HG02571 (cell line): Measurements from ENCODE around the gene GREM1.

Source experiments
- ATAC-seq: cut with Tn5 transposase; IDR thresholded peaks from one replicate; pipeline ENCODE4 v1.9.1; 2021; ENCODE audit warnings: mild to moderate bottlenecking, moderate library complexity; ENCODE audit not compliant: unreplicated experiment

Gene GREM1

GRCh38 chr15:32717426-32718226, at the start of gene GREM1:
Gene GREM1 (plus strand): TSS chr15:32718004. CDS start chr15:32730691, 12,687 bp downstream.
- no peak for ATAC-seq

- no peak for ATAC-seq
These were observed 48.9 kb upstream of the GREM1 start for GRCh38 chr15:32668942-32669341.

GRCh38 chr15:32669896-32670611, 47.8 kb upstream of the GREM1 start:
- no peak for ATAC-seq

DNA sequence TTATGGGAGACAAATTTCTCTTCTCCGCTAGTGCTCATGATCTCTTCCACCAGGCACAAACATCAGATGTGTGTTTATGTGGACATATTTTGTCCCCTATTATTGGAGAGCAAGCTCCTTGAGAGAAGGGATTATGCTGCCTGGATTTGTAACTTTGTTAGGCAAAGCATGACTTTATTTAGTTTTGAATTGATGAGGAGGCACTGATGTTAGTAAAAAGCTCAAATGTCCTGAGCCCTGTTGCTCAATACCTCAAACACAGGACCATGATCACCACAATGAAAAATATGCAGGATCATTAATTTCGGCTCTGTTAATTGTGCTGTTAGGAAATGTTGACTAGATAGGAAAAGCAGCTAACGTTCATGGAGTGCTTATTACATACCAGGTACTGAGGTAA, 47.2 kb upstream of the GREM1 start:
- no peak for ATAC-seq

GRCh38 chr15:32671339-32672325, 46.2 kb upstream of the GREM1 start:
- no peak for ATAC-seq

DNA sequence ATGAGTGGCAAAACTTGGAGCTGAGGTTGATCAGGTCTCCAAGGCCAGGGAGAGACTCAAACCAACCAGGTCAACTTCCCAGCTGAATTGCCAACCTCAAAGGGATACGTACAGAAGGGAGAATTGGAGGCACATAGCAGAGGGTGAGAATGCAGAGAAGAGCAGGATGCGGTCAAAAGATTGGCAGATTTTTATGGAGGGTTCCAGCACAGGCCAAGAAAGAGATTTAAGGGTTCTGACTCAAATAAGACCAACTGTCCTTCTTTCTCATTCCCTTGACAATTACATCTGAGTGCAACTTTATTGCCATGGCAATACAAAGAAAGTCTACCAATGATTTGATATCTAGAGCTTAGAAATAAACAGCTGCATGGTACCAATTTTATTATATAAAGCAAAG, 43.1 kb upstream of the GREM1 start:
- ATAC-seq, result no peak

DNA sequence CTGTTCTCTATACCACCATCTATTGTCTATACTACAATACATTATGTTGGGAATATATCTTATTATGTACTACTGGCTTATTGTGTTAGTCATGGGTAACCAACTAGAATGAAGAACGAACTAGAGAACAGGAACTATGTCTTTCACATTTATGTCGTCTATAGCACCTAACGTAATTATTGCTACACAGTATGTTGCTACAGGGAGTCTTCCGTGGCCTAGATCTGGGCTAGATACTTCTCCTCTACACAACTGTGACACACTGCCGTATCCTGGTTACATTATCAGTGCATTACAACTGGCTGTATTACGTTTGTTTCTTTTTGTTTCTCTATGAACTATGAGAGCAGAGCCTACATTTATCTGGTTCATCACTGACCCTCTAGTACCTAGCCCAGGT, 42.3 kb upstream of the GREM1 start:
- no peak for ATAC-seq

DNA sequence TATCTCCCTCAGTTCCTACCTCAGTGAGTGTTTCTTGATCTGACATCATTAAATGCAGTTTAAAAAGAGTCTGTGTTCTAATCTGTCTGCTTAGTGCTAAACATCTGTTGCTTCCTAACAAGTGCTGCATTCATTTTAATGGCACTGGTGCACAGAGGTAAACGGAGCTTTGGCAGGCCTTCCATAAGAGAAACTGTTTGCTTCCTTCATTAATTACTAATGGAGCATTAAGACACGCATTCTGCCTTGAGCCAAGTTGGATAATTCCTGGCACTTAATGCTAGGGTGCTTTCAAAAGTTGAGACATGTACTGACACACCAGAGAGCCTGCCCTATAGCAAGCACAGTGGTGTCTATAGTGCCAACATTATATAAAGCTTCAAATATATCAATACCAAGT, 41.6 kb upstream of the GREM1 start:
- ATAC-seq, result no peak

GRCh38 chr15:32677238-32677750, 40.5 kb upstream of the GREM1 start:
- ATAC-seq, result no peak

DNA sequence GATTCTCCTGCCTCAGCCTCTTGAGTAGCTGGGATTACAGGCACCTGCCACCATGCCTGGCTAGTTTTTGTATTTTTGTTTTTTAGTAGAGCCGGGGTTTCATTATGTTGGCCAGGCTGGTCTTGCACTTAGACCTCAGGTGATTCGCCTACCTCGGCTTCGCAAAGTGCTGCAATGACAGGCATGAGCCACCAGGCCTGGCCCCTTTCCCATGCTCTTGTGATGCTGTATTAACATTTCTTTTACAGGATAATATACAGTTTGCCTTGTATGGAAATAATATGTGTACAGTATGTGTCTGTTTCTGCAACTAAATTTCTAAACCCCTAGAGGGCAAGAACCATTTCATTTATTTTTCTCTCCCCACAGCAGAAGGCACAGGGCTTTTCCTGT, 38.5 kb upstream of the GREM1 start:
- ATAC-seq, result no peak

DNA sequence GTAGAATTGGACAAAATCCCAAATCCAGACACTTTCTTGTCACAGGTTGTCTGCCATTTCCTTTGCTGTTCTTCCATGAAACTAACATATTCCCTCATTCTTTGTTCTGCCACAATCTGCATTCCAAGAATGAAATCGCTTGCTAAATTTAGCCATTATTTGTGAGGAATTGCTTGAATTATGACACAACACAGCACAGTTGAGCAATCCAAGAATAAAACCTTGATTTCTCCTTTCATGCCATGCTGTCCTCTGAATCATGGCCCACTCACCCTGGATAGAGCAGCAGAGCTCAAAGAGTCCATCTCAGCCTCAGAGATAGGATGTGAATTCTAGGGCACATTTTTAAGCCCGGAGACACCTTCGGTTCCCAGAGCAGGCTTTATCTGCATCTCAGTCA, 35.2 kb upstream of the GREM1 start:
- ATAC-seq, result no peak

- no peak for ATAC-seq
These were observed 34.7 kb upstream of the GREM1 start for GRCh38 chr15:32682977-32683630.

DNA sequence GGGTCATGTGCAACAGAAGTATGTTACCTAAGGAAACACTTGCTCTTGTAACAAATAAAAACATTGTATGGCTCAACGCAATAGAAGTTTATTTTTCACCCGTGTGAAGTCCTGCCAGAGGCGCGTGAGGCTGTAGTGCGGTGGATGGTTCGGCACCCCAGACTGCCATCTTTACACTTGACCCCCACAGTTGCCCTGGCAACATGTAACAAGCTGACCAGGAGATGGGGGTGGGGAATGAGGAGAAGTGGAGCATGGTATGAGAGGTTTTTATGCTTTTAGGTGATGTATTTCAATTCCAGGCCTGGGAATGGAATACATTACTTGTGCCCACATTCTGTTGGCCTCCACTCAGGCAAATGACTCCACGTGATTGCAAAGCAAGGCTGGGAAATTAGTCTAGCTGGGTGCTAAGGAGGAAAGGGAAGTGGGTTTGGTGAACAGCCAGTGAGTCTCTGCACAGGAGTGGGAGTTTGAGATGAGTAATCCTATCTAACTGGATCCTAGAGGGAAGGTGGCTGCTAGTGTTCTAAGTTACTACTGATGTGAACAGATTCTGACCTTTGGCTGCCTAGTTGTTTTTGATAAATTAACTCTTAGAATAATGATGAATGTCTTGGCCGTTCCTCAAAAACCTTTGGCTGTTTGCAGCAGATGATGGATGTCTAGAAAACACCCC, 33.8 kb upstream of the GREM1 start:
- no peak for ATAC-seq

GRCh38 chr15:32685576-32685975, 32.2 kb upstream of the GREM1 start:
- ATAC-seq, result no peak

- no peak for ATAC-seq
These were observed 30.2 kb upstream of the GREM1 start for GRCh38 chr15:32687556-32687955.

- no peak for ATAC-seq
These were observed 29.6 kb upstream of the GREM1 start for GRCh38 chr15:32688151-32688639.

DNA sequence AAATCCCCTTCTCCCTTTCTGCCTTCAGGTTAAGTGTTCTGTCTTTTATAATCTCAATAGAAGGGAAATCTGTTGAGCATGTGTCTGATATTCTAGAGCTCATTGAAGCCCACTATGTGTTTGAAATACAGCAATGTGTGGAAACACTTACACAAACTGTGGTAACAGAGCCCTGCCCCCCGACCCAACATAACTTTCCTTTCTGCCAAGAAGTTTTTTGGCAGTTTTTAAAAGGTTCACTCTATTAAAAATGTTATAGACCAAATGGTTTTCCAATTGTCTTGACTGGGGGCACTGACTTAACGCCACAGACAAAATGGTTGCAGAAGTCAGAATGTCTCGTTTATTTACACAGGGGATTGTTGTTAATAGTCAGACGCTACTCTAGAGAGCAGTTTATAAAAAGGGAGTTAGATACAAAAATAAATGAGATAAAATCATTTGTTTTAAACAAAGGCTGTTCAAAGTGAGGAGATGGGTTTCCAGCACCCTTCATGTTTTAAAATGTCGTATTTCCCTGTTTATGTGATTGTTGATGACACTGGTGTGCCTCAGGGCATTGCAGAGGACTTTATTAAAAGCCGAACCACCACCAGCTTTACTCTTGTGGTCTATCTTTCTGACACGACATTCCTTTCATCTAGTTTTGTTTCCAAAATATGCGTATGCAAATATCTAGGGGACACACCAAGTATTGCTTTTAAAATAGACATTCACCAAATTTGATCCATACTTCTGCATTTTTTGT, 26.7 kb upstream of the GREM1 start:
- ATAC-seq, result no peak

GRCh38 chr15:32691689-32692038, 26.1 kb upstream of the GREM1 start:
- no peak for ATAC-seq

GRCh38 chr15:32692286-32692685, 25.5 kb upstream of the GREM1 start:
- ATAC-seq, result no peak
